AG09309 (cell line): ENCODE results near the gene LRRN3.
"Not testable (repeated sequence)": the region's sequence is repeated elsewhere in the genome, so short reads cannot be mapped to it uniquely, and the experiment has no call there.

Source experiments
- DNase-seq: peaks from one replicate; pipeline ENCODE4 v3.0.0-alpha.2; 2010; ENCODE audit warnings: low read depth
- H3K4me3 ChIP-seq: 2 replicates; pipeline ENCODE4 v1.5.1; 2011; ENCODE audit warnings: mild to moderate bottlenecking, low read depth, low read length, moderate library complexity; ENCODE audit not compliant: control insufficient read depth
- TF ChIP-seq, protein P1 (sequence below): IDR thresholded peaks from 2 replicates; pipeline ENCODE4 v1.5.1; 2011; ENCODE audit warnings: mild to moderate bottlenecking, low read depth, low read length, inconsistent platforms; ENCODE audit not compliant: insufficient read depth, control insufficient read depth; ENCODE audit errors: missing control alignments

LRRN3 gene

DNA sequence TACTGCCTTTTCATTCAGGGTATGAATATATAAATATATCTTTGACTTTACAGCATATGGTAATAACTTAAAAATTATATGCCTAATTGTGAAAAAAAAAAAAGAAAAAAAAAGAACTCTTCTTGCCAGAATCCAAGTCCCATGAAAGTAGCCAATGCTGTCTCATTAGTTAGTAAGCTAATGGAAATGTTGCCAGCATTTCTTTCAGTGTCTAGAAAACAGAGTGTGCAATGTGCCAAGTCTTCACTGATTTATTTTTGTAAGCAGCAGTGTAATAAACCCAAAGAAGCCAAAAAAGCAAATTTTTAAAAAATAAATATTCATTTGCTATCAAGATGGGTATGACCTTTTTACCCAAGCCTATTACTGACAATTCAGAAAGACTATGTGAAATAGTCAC is 31.1 kb upstream of the LRRN3 start:
- TF ChIP-seq, protein P1, sequence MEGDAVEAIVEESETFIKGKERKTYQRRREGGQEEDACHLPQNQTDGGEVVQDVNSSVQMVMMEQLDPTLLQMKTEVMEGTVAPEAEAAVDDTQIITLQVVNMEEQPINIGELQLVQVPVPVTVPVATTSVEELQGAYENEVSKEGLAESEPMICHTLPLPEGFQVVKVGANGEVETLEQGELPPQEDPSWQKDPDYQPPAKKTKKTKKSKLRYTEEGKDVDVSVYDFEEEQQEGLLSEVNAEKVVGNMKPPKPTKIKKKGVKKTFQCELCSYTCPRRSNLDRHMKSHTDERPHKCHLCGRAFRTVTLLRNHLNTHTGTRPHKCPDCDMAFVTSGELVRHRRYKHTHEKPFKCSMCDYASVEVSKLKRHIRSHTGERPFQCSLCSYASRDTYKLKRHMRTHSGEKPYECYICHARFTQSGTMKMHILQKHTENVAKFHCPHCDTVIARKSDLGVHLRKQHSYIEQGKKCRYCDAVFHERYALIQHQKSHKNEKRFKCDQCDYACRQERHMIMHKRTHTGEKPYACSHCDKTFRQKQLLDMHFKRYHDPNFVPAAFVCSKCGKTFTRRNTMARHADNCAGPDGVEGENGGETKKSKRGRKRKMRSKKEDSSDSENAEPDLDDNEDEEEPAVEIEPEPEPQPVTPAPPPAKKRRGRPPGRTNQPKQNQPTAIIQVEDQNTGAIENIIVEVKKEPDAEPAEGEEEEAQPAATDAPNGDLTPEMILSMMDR, result no peak
- no peak overlapping the region for H3K4me3 ChIP-seq
- no peak for DNase-seq

DNA sequence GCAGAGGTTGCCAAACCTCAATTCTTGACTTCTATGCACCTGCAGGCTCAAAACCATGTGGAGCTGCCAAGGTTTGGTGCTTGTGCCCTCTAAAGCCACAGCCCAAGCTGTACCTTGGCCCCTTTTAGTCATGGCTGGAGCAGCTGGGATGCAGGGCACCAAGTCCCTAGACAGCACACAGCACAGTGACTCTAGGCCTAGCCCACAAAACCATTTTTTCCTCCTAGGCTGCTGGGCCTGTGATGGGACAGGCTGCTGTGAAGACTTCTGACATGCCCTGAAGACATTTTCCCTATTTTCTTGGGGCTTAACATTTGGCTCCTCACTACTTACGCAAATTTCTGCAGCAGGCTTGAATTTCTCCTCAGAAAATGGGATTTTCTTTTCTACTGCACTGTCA is 27.8 kb upstream of the LRRN3 start:
- TF ChIP-seq, protein P1, result no peak
- DNase-seq, result no peak
- H3K4me3 ChIP-seq, result no peak overlapping the region

DNA sequence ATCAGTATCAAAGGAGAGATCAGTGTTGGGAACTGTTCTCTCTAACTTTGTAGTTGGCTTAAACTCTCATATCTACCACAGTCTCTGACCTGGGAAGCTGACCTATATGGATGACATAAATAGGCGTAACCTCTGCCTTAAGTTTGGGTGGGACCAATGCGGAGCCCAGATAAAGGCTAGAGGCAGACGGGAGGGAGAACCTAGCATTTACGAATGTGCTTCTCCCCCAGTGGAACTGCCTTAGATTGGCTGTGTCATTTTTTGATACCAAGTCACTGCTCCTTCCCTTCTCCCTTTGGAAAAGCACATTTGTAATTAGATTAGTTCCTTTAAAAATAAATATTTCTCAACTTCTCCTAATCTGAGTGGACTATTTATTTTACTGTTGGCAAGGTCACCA is 23.7 kb upstream of the LRRN3 start:
- no peak for DNase-seq
- TF ChIP-seq, protein P1, result no peak
- H3K4me3 ChIP-seq, result no peak overlapping the region

DNA sequence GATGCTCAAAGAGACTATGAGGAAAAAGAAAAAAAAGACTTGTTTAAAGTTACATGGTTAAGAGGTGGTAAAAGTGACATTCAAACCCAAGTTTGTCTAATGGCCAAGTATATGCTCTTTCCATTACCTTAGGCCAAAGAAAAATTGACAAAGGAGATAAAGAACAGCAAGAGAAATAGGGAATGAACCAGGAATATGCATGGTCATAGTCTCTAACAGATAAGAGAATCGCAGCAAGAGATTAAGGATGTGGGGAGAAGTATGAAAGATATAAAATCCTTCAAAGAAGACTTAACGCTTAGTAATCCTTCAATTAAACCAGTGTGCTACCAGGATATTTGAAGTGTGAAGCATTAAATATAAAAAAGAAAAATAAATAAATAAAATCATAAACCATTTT is 23.2 kb upstream of the LRRN3 start:
- TF ChIP-seq, protein P1, result no peak
- H3K4me3 ChIP-seq, result no peak overlapping the region
- DNase-seq, result no peak

DNA sequence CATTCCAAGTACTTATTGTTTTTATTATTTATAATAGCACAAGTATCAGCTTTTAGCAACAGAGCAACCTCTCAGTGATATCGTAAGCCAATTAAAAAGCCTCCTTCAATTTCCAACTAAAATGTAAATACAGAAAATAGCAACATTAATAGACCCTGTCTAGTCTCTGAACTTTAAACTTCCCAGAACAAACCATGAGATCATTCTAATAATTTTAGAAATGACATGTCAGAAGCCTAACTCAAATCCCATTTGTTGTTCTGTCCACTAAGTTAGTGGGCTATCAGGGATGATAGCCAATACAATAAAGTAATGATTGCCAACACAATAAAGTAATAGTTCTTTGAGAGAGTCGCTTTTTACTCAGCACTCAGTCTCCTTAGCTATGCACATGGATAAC is 22.3 kb upstream of the LRRN3 start:
- TF ChIP-seq, protein P1, result no peak
- no peak overlapping the region for H3K4me3 ChIP-seq
- no peak for DNase-seq

DNA sequence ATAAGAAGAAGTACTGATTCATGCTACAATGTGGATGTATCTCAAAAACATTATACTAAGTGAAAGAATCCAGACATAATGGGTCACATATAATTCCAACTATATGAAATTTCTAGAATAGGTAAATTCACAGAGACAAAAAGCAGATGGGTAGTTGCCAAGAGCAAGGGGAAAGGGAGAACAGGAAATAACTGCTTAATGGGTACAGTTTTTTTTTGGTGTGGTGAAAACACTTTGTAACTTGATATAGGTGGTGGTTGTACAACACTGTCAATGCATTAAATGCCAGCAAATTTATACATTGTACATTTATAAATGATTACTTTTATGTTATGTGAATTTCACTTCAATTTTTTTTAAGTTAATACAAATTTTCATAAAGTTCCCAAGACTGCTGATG is 19.4 kb upstream of the LRRN3 start:
- no peak overlapping the region for H3K4me3 ChIP-seq
- no peak for DNase-seq
- TF ChIP-seq, protein P1, result no peak

DNA sequence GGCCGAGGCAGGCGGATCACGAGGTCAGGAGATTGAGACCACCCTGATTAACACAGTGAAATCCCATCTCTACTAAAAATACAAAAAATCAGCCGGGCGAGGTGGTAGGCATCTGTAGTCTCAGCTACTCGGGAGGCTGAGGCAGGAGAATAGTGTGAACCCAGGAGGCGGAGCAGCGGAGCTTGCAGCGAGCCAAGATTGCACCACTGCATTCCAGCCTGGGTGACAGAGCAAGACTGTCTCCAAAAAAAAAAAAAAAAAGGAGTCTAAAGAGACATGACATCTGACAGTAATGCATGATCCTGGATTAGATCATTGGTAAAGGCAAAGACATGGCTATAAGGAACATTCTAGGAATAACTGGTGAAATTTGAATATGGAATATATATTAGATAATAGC is 18.3 kb upstream of the LRRN3 start:
- not testable (repeated sequence) for DNase-seq, H3K4me3 ChIP-seq
